GM21367 (cell line): ENCODE data around the gene MRPS22.
A peak's percentile ranks its signal among the peaks of the same experiment; 100 is the strongest.
"Not testable (repeated sequence)": the region's sequence is repeated elsewhere in the genome, so short reads cannot be mapped to it uniquely, and the experiment has no call there.

Experiments
- ATAC-seq: cut with Tn5 transposase; IDR thresholded peaks from one replicate; pipeline ENCODE4 v1.9.1; 2021; ENCODE audit not compliant: unreplicated experiment

The MRPS22 gene

DNA sequence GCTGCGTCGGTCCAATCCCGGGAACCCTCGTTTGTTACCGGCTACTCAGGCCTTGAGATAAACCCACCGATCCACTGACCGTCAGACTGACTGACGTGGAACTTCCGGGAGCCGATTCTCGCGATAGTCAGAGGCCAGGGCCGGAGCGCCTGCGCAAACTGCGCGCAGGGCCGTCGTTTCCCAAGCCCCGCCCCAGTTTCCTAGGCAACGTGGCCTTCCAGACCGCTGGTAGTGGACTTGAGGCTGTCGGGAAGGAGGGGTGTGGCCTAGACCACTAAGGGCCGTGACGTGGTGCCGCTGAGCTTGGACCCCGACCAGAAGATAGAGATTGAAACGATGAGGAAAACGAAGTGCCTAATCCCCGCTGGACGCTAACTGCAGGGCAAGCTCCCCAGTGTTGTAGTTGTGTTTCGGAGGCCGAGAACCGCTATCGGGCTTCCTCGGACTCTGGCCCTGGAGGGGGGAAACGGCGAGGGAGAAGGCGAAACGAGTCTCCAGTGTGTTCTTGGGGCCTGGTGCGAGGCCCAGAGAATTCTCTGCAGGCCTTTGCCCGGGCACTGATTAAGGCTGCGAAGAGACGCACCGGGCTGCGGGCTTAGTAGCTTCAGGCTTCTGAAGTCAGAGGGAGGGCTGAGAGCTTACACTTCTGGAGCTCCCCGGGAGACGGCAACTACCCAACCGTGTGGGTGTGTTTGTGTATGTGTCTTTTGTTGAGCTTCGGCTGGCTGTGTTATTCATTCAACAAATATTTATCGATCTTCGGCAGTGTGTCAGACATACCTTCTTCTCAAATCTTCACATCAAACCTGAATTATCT, 45.9 kb downstream of the MRPS22 start, which contains the start of gene COPB2:
TSS of gene COPB2 (minus strand) at position 96 of the 817 bp plus-strand sequence. CDS start 97 bp downstream, outside the sequence.
- peak; percentile 98 for ATAC-seq

DNA sequence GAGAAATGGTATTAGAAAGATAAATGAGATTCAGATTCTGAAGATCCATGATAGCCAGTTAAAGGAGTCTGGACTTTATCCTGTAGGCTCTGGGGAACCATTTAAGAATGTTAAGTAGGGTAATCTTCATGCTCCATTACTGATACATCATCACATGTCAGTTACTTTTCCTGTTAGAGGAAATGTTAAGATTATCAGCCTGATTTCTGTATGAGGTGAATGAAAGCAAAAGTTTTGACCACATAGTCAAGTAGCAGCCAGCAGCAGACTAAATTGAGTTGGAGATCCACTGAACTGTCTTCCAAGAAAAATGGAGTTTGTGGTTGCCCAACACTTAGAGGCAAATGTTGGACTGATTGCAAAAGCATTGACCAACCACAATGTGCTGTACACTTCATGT, 50.3 kb downstream of the MRPS22 start:
- ATAC-seq, result no peak

DNA sequence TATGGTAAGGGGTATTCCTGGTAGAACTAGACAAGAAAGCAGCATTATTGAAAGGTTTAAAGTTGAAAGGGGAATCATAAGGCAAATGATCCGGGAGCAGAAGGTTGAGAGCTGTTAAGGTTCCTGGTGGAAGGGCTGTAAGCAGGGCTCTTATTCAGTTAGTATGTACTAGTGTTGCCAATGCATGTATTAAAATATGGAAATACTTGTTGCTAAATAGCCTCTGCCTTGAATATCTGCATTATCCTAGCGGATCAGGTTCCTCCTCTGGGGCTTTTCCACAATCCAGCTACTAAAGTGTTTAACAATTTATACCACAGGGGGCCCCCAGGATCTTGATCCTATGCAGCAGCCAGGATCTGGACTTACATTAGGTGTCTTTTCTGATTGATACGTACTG, 52.9 kb downstream of the MRPS22 start:
- ATAC-seq, result no peak

DNA sequence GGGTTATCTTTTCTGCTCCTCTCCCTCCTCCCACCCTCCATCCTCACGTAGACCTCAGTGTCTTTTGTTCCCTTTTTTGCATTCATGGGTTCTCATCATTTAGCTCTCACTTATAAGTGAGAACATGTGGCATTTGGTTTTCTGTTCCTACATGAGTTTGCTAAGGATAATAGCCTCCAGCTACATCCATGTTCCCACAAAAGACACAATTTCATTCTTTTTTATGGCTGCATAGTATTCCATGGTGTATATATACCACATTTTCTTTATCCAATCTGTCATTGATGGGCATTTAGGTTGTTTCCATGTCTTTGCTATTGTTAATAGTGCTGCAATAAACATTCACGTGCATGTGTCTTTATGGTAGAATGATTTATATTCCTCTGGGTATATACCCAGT, 57.3 kb downstream of the MRPS22 start:
- not testable (repeated sequence) for ATAC-seq
